Measurements from ENCODE around the gene IRF7. TPM values are rescaled to one million over a fixed set of nuclear protein-coding genes. Genes with fewer than 3 reads are reported as not detected.

The IRF7 gene
- total RNA-seq, 2 donors from 2014 or later = 33.8 to 45.4 TPM

- H3K4me1 ChIP-seq (ENCODE audit: control insufficient read depth in 1 of 2, low read depth in 2 of 2) = peaks cover 3 to 16% of the 10 kb centered on the region in 2 donors
- no peaks in the 10 kb centered on the region for H3K9me3 ChIP-seq
- DNase-seq (ENCODE audit: low spot score) (peak; percentile 44), ATAC-seq (ENCODE audit: insufficient number of reproducible peaks, low FRiP score, low read depth) (peak; percentile 79)
- no peaks in the 10 kb centered on the region for H3K36me3 ChIP-seq
- H3K27me3 ChIP-seq (replicated peaks; ENCODE audit: insufficient read depth) = no peaks in the 10 kb centered on the region
- H3K27ac ChIP-seq = peak overlapping the region; percentile 81 to 84
- H3K4me3 ChIP-seq = peak overlapping the region; percentile 88
- TF ChIP-seq, protein P1, sequence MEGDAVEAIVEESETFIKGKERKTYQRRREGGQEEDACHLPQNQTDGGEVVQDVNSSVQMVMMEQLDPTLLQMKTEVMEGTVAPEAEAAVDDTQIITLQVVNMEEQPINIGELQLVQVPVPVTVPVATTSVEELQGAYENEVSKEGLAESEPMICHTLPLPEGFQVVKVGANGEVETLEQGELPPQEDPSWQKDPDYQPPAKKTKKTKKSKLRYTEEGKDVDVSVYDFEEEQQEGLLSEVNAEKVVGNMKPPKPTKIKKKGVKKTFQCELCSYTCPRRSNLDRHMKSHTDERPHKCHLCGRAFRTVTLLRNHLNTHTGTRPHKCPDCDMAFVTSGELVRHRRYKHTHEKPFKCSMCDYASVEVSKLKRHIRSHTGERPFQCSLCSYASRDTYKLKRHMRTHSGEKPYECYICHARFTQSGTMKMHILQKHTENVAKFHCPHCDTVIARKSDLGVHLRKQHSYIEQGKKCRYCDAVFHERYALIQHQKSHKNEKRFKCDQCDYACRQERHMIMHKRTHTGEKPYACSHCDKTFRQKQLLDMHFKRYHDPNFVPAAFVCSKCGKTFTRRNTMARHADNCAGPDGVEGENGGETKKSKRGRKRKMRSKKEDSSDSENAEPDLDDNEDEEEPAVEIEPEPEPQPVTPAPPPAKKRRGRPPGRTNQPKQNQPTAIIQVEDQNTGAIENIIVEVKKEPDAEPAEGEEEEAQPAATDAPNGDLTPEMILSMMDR (IDR thresholded peaks at IDR 0.05) = no peak
These were observed 47.2 kb downstream of the IRF7 start for GRCh38 chr11:568306-569157.

GRCh38 chr11:567629-568292 lies 48.0 kb downstream of the IRF7 start:
- no peaks in the 10 kb centered on the region for H3K9me3 ChIP-seq
- H3K27me3 ChIP-seq (replicated peaks; ENCODE audit: insufficient read depth) = no peaks in the 10 kb centered on the region
- no peak for ATAC-seq (ENCODE audit: insufficient number of reproducible peaks, low FRiP score, low read depth)
- H3K4me1 ChIP-seq (ENCODE audit: control insufficient read depth in 1 of 2, low read depth in 2 of 2) = peaks cover 3 to 16% of the 10 kb centered on the region in 2 donors
- no peak for DNase-seq (ENCODE audit: low spot score)
- H3K27ac ChIP-seq = peak overlapping the region; percentile 75 to 76
- no peaks in the 10 kb centered on the region for H3K36me3 ChIP-seq
- H3K4me3 ChIP-seq = peak overlapping the region; percentile 88
- TF ChIP-seq, protein P1 (IDR thresholded peaks at IDR 0.05) = no peak

GRCh38 chr11:567011-567628 lies 48.6 kb downstream of the IRF7 start:
- Histone ChIP-seq H3K27ac (peak overlapping the region; percentile 75 to 76), H3K27me3 (replicated peaks; ENCODE audit: insufficient read depth) (no peaks in the 10 kb centered on the region), H3K9me3 (no peaks in the 10 kb centered on the region), H3K4me1 (ENCODE audit: control insufficient read depth in 1 of 2, low read depth in 2 of 2) (peaks cover 3 to 16% of the 10 kb centered on the region in 2 donors), H3K36me3 (no peaks in the 10 kb centered on the region), H3K4me3 (peak overlapping the region; percentile 88)
- ATAC-seq (ENCODE audit: insufficient number of reproducible peaks, low FRiP score, low read depth) (no peak), DNase-seq (ENCODE audit: low spot score) (no peak)
- TF ChIP-seq, protein P1 (IDR thresholded peaks at IDR 0.05) = no peak

- DNase-seq (ENCODE audit: low spot score) (no peak), ATAC-seq (ENCODE audit: insufficient number of reproducible peaks, low FRiP score, low read depth) (no peak)
- TF ChIP-seq, protein P1 (IDR thresholded peaks at IDR 0.05) = no peak
- H3K9me3 ChIP-seq = no peaks in the 10 kb centered on the region
- no peaks in the 10 kb centered on the region for H3K36me3 ChIP-seq
- H3K4me1 ChIP-seq (ENCODE audit: control insufficient read depth in 1 of 2, low read depth in 2 of 2) = peaks cover 9 to 24% of the 10 kb centered on the region in 2 donors
- no peak overlapping the region for H3K4me3 ChIP-seq
- H3K27ac ChIP-seq = no peak overlapping the region
- no peaks in the 10 kb centered on the region for H3K27me3 ChIP-seq (replicated peaks; ENCODE audit: insufficient read depth)
These were observed 49.7 kb downstream of the IRF7 start for GRCh38 chr11:565921-566509.

Measured in thoracic aorta (tissue), 2 donors.